OCI-LY1 (cell line): ENCODE measurements around the gene NCBP1.

ENCODE experiments used
- H2AFZ ChIP-seq: fragments of 200-600 bp; sonication (generic), shearing (Covaris generic); 2 replicates; pipeline ENCODE4 v1.6.0; 2014; ENCODE audit warnings: antibody characterized with exemption, mild to moderate bottlenecking, low read length
- H3F3A ChIP-seq: fragments of 200-600 bp; sonication (generic), shearing (Covaris generic); 2 replicates; pipeline ENCODE4 v1.6.0; 2014; ENCODE audit warnings: mild to moderate bottlenecking, antibody characterized with exemption, low read length, moderate library complexity; ENCODE audit not compliant: insufficient read depth
- H3K27ac ChIP-seq: fragments of 200-600 bp; sonication (generic); 2 replicates; pipeline ENCODE4 v1.5.1; 2014; ENCODE audit warnings: low read length, mixed run types, mild to moderate bottlenecking, low read depth; ENCODE audit not compliant: poor library complexity, severe bottlenecking
- H3K27me3 ChIP-seq: fragments of 200-600 bp; sonication (generic); 2 replicates; pipeline ENCODE4 v1.6.0; 2014; ENCODE audit warnings: antibody characterized with exemption, mild to moderate bottlenecking, low read length, moderate library complexity; ENCODE audit not compliant: insufficient read depth
- H3K36me3 ChIP-seq: fragments of 200-600 bp; sonication (generic); 2 replicates; pipeline ENCODE4 v1.6.1; 2014; ENCODE audit warnings: mild to moderate bottlenecking, antibody characterized with exemption, low read length, moderate library complexity, mixed read lengths; ENCODE audit not compliant: insufficient read depth
- H3K4me1 ChIP-seq: fragments of 200-600 bp; sonication (generic); 2 replicates; pipeline ENCODE4 v1.5.1; 2014; ENCODE audit warnings: mild to moderate bottlenecking, low read length, moderate library complexity; ENCODE audit not compliant: insufficient read depth, severe bottlenecking
- H3K4me2 ChIP-seq: fragments of 200-600 bp; sonication (generic), shearing (Covaris generic); 2 replicates; pipeline ENCODE4 v1.6.1; 2014; ENCODE audit warnings: low read length
- H3K4me3 ChIP-seq: fragments of 200-600 bp; sonication (generic); 2 replicates; pipeline ENCODE4 v1.5.1; 2014; ENCODE audit warnings: low read length, low read depth, mild to moderate bottlenecking, mixed read lengths; ENCODE audit not compliant: poor library complexity, severe bottlenecking
- H3K79me2 ChIP-seq: fragments of 200-600 bp; shearing (Covaris generic); 2 replicates; pipeline ENCODE4 v1.6.1; 2016; ENCODE audit warnings: mixed run types, low read length, mixed read lengths; ENCODE audit not compliant: insufficient read depth
- H3K9ac ChIP-seq: fragments of 200-600 bp; sonication (generic), shearing (Covaris generic); 2 replicates; pipeline ENCODE4 v1.6.1; 2014; ENCODE audit warnings: mild to moderate bottlenecking, low read length, mixed read lengths
- H3K9me2 ChIP-seq: fragments of 200-600 bp; sonication (generic), shearing (Covaris generic); 2 replicates; pipeline ENCODE4 v1.6.1; 2014; ENCODE audit warnings: low read depth, mild to moderate bottlenecking, low read length, mixed read lengths
- H3K9me3 ChIP-seq: fragments of 200-600 bp; shearing (Covaris generic); 2 replicates; pipeline ENCODE4 v1.6.1; 2014; ENCODE audit warnings: low read length, mixed read lengths
- H4K20me1 ChIP-seq: fragments of 200-600 bp; sonication (generic), shearing (Covaris generic); 2 replicates; pipeline ENCODE4 v1.6.0; 2016; ENCODE audit warnings: mild to moderate bottlenecking, low read length; ENCODE audit not compliant: insufficient read depth
- CTCF ChIP-seq: fragments of 200-600 bp; sonication (generic), shearing (Covaris generic); IDR thresholded peaks from 2 replicates; pipeline ENCODE4 v1.5.1; 2017; ENCODE audit warnings: mild to moderate bottlenecking, antibody characterized with exemption, low read length, moderate library complexity, mixed read lengths
- EZH2 ChIP-seq: fragments of 200-600 bp; sonication (generic), shearing (Covaris generic); IDR thresholded peaks from 2 replicates; pipeline ENCODE4 v1.8.0; 2017; ENCODE audit warnings: borderline replicate concordance, mixed run types, mild to moderate bottlenecking, antibody characterized with exemption, low read length, moderate library complexity, mixed read lengths

The NCBP1 gene

GRCh38 chr9:97673922-97674321 lies 40.3 kb downstream of the NCBP1 start:
- no peak overlapping the region for H3K4me2 ChIP-seq
- H3K9me2 ChIP-seq = no peaks in the 10 kb centered on the region
- no peaks in the 10 kb centered on the region for H3K9me3 ChIP-seq
- TF ChIP-seq CTCF = no peak
- no peak for TF ChIP-seq EZH2
- peaks cover 86% of the 10 kb centered on the region for H3K36me3 ChIP-seq
- H2AFZ ChIP-seq = no peak overlapping the region
- no peaks in the 10 kb centered on the region for H3K79me2 ChIP-seq
- H3K27me3 ChIP-seq = no peaks in the 10 kb centered on the region
- no peaks in the 10 kb centered on the region for H4K20me1 ChIP-seq
- no peaks in the 10 kb centered on the region for H3K4me1 ChIP-seq
- no peak overlapping the region for H3K9ac ChIP-seq
- H3F3A ChIP-seq = no peaks in the 10 kb centered on the region
- no peak overlapping the region for H3K27ac ChIP-seq
- no peak overlapping the region for H3K4me3 ChIP-seq

- H3K9ac ChIP-seq = no peak overlapping the region
- no peaks in the 10 kb centered on the region for H3K79me2 ChIP-seq
- no peaks in the 10 kb centered on the region for H3K9me2 ChIP-seq
- no peak overlapping the region for H3K27ac ChIP-seq
- no peaks in the 10 kb centered on the region for H3K27me3 ChIP-seq
- no peak overlapping the region for H3K4me3 ChIP-seq
- no peak for TF ChIP-seq CTCF
- no peak for TF ChIP-seq EZH2
- H3K4me1 ChIP-seq = no peaks in the 10 kb centered on the region
- no peaks in the 10 kb centered on the region for H3K9me3 ChIP-seq
- H2AFZ ChIP-seq = no peak overlapping the region
- no peaks in the 10 kb centered on the region for H3F3A ChIP-seq
- no peaks in the 10 kb centered on the region for H4K20me1 ChIP-seq
- H3K36me3 ChIP-seq = peaks cover 86% of the 10 kb centered on the region
- H3K4me2 ChIP-seq = no peak overlapping the region
Observed at GRCh38 chr9:97675655-97676054, 42.0 kb downstream of the NCBP1 start.

GRCh38 chr9:97682242-97682641 lies 48.6 kb downstream of the NCBP1 start:
- no peak overlapping the region for H3K27ac ChIP-seq
- no peaks in the 10 kb centered on the region for H3K9me3 ChIP-seq
- no peak overlapping the region for H3K4me2 ChIP-seq
- H3K27me3 ChIP-seq = no peaks in the 10 kb centered on the region
- H2AFZ ChIP-seq = no peak overlapping the region
- H3K9me2 ChIP-seq = no peaks in the 10 kb centered on the region
- TF ChIP-seq EZH2 (no peak), CTCF (no peak)
- peaks cover 81% of the 10 kb centered on the region for H3K36me3 ChIP-seq
- no peak overlapping the region for H3K9ac ChIP-seq
- no peak overlapping the region for H3K4me3 ChIP-seq
- no peaks in the 10 kb centered on the region for H3F3A ChIP-seq
- H4K20me1 ChIP-seq = no peaks in the 10 kb centered on the region
- H3K79me2 ChIP-seq = no peaks in the 10 kb centered on the region
- no peaks in the 10 kb centered on the region for H3K4me1 ChIP-seq
